ENCODE measurements around the gene TCF23. TPM values are rescaled to one million over a fixed set of nuclear protein-coding genes. Genes with fewer than 3 reads are reported as not detected.
"Not testable (repeated sequence)": the region's sequence is repeated elsewhere in the genome, so short reads cannot be mapped to it uniquely, and the experiment has no call there.

Gene TCF23
- total and polyA plus RNA-seq, 2 of the 8 experiments (the other 6 are each of a cell fraction or from before 2014, with no cell fraction given): 0.02 TPM; not detected in 1

DNA sequence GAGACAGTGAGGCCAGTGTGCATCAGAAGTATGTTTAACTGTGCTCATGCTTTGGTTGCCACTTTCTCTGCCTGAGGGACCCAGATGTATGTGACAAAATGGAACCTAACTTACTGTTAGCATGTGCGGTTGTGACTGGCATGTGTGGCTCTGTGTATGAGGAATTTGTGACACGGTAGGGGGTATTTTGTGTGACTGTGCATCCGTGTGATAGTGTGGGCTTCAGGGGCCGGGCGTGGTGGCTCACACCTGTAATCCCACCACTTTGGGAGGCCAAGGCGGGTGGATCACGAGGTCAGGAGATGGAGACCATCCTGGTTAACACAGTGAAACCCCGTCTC lies 29.5 kb upstream of the TCF23 start:
- Histone ChIP-seq H3K23ac (ENCODE audit: insufficient read length) (peak overlapping the region; percentile 59), H3K27me3 (replicated peaks in 1 of 4; ENCODE audit: control insufficient read depth in 3 of 4, extremely low read depth in 1 of 4, insufficient read depth in 3 of 4, low read length in 3 of 4) (peaks cover 8 to 63% (median 45%) of the 10 kb centered on the region in 4 experiments), H4K5ac (ENCODE audit: insufficient read length, low read depth, low read length) (peak overlapping the region; percentile 62), H2BK20ac (ENCODE audit: low read length) (peak overlapping the region; percentile 18; the same call in 1 of the 2 replicates), H4K91ac (replicated peaks; ENCODE audit: insufficient read length, low read length) (peak overlapping the region; percentile 40), H3K4me1 (replicated peaks in 1 of 4; ENCODE audit: control insufficient read depth in 3 of 4, insufficient read depth in 4 of 4, low read length in 3 of 4) (peaks cover 0 to 19% (median 12%) of the 10 kb centered on the region in 4 experiments; a peak in 6 of 7 replicates), H3K4me3 (ENCODE audit: extremely low read depth in 1 of 4, insufficient read depth in 2 of 4, low read depth in 3 of 4, low read length in 4 of 4) (peak overlapping the region; percentile 40 to 68 (median 52); a peak in 7 of 8 replicates), H3K9ac (replicated peaks in 1 of 4; ENCODE audit: extremely low read depth in 1 of 4, low read depth in 3 of 4, low read length in 3 of 4) (peak overlapping the region in 2 of 4 experiments; percentile 33 to 64; a peak in 2 of 7 replicates), H2BK15ac (ENCODE audit: low read length) (peak overlapping the region; percentile 34), H2BK12ac (ENCODE audit: low read depth, low read length) (peak overlapping the region; percentile 80; the same call in 1 of the 2 replicates), H3K4me2 (ENCODE audit: insufficient read depth in 1 of 2, low read depth in 2 of 2, low read length in 2 of 2) (peak overlapping the region; percentile 94 to 98), H3K23me2 (ENCODE audit: low read depth, low read length) (peaks cover 15% of the 10 kb centered on the region), H2AK5ac (ENCODE audit: low read depth, low read length) (peak overlapping the region; percentile 92)
- not testable (repeated sequence) for H2BK120ac ChIP-seq (replicated peaks; ENCODE audit: low read depth, low read length); FAIRE-seq; H2BK5ac ChIP-seq (ENCODE audit: low read depth, low read length); H4K20me1 ChIP-seq (replicated peaks in 1 of 2; ENCODE audit: control insufficient read depth in 1 of 2, insufficient read depth in 2 of 2, low read length in 2 of 2); H3K27ac ChIP-seq (ENCODE audit: low read depth, low read length); H3K4ac ChIP-seq (replicated peaks; ENCODE audit: insufficient read length, low read depth, low read length); H3K36me3 ChIP-seq (ENCODE audit: control insufficient read depth in 2 of 4, insufficient read depth in 4 of 4, low read length in 3 of 4); H2AFZ ChIP-seq (ENCODE audit: low read length); H3K9me3 ChIP-seq (ENCODE audit: insufficient read depth in 2 of 2, low read depth in 1 of 2, low read length in 1 of 2); H3K79me2 ChIP-seq (ENCODE audit: control insufficient read depth in 1 of 2, insufficient read depth in 2 of 2, low read length in 2 of 2); H3K14ac ChIP-seq (ENCODE audit: insufficient read length); H3K79me1 ChIP-seq (ENCODE audit: low read depth, low read length); DNase-seq (ENCODE audit: low read depth in 1 of 2, low spot score in 2 of 2); H3K18ac ChIP-seq (ENCODE audit: extremely low read depth, low read length); H4K8ac ChIP-seq (ENCODE audit: extremely low read depth, insufficient read depth, low read length); H3K56ac ChIP-seq (replicated peaks; ENCODE audit: insufficient read length, low read depth, low read length)
- ChIA-PET CTCF (ENCODE audit: partially characterized antibody) (interaction anchor here (1.1 to 1.9 kb wide), 3 partner anchors 12 to 17 kb away, joined by 4 to 5 read pairs (median 4); no protein-coding TSS in a partner anchor), POLR2A (ENCODE audit: partially characterized antibody) (interaction anchor here (1.3 to 1.5 kb wide), 3 partner anchors 9 to 64 kb away, joined by 3 to 5 read pairs (median 4); partner anchors contain the start of gene PREB)
- WGBS, 2 experiments (ENCODE audit: extremely low coverage in 1 of 2, insufficient coverage in 1 of 2, insufficient read length in 1 of 2, insufficient replicate concordance in 2 of 2, low coverage in 1 of 2, low lambda C conversion rate in 2 of 2, missing lambda C conversion rate in 1 of 2): 82% methylated on average over 8 of the region's 8 CpGs; no CpG with 5 or more reads in 1 of the 2 experiments
